HepG2 (cell line): ENCODE measurements around the gene C20orf204. TPM values are rescaled to one million over a fixed set of nuclear protein-coding genes. Genes with fewer than 3 reads are reported as not detected.

Experiments
- CREM ChIP-seq, 2 experiments: sonication (generic) in 1 of 2; formaldehyde crosslinking in 1 of 2; IDR thresholded peaks; 2 replicates each; pipeline versions ENCODE4 v1.4.0 to v1.6.1; 2016 to 2020; ENCODE audit warnings: antibody characterized with exemption in 1 of 2, mild to moderate bottlenecking in 1 of 2, missing genetic modification reagents in 1 of 2
- KIAA2018 ChIP-seq: sonication (generic); formaldehyde crosslinking; IDR thresholded peaks from 2 replicates; pipeline ENCODE4 v1.5.0; 2020; ENCODE audit warnings: mild to moderate bottlenecking, missing genetic modification reagents, borderline replicate concordance
- WIZ ChIP-seq: sonication (generic); formaldehyde crosslinking; IDR thresholded peaks from 2 replicates; pipeline ENCODE4 v1.5.1; 2020; ENCODE audit warnings: mild to moderate bottlenecking, missing genetic modification reagents
- ZNF883 ChIP-seq: sonication (generic); formaldehyde crosslinking; IDR thresholded peaks from 2 replicates; pipeline ENCODE4 v1.5.1; 2020; ENCODE audit warnings: mild to moderate bottlenecking, missing genetic modification reagents; ENCODE audit errors: not compliant biosample characterization
- polyA plus RNA-seq, 8 experiments: library from polyadenylated mRNA; depleted of rRNA in 3 of 8; stranded (reverse) in 7 of 8; unstranded in 1 of 8; fragments of >200 nt; fragmentation: Illumina TruSeq in 4 of 8; extraction: Trizol in 4 of 8; gene quantifications; 2 replicates each; pipeline versions ENCODE4 v1.2.1 to v1.2.3, GENCODE V29; 2011 to 2016; ENCODE audit warnings: low read depth in 4 of 8, missing spikeins in 1 of 8, mixed read lengths in 1 of 8; ENCODE audit not compliant: insufficient read depth in 1 of 8
- total RNA-seq, 5 experiments: library from RNA; depleted of rRNA; stranded (reverse); fragments of >200 nt; fragmentation: Illumina TruSeq; extraction: Trizol; gene quantifications; 2 replicates each; pipeline ENCODE4 v1.2.3, GENCODE V29; 2016; ENCODE audit warnings: low read depth in 1 of 5
- TF ChIP-seq, protein P1 (sequence below): IDR thresholded peaks from 2 replicates; pipeline ENCODE4 v1.6.1; 2016; ENCODE audit warnings: low read depth

Gene C20orf204
- total and polyA plus RNA-seq, 2 of the 13 experiments (the other 11 are each of a cell fraction or from before 2014, with no cell fraction given): 22.1 to 80.0 TPM

DNA sequence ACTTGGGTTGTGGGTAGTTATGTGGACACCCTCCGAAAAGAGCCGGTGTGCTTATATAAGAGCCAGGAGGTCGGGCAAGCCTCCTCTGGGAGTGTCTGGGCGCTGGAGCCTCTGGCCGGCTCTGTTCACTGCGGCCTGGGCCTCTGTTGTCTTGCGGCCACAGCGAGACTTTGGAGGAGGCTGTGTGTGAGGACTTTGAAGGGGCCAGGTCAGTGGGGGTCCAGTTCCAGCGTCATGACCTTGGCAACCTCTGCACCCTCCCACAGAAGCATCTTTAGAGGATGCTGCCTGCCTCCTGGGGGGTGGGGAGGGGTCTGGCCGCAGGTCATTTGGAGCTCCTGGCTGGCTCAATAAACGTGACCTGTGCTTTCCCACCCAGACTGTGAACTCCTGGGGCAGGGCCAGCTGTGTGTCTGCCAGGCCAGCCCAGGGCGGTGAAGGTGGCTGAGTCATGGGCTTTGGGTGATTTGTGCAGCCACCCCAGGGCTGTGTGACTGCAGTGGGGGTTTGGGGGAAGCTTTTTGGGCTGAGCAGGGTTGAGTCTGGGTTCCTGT, 28.2 kb downstream of the C20orf204 start (continued):
- TF ChIP-seq KIAA2018 (0 out of 2 replicates have a peak, but pooled peaks have one; percentile 53), WIZ (CRISPR knock-in tag) (peak; percentile 64; the same call in 1 of the 2 replicates), ZNF883 (CRISPR knock-in tag) (no peak), CREM (IDR thresholded peaks at IDR 0.05) (peak; percentile 3; the same call in 1 of the 2 replicates), CREM (CRISPR knock-in tag; IDR thresholded peaks at IDR 0.05) (no peak)
- TF ChIP-seq, protein P1, sequence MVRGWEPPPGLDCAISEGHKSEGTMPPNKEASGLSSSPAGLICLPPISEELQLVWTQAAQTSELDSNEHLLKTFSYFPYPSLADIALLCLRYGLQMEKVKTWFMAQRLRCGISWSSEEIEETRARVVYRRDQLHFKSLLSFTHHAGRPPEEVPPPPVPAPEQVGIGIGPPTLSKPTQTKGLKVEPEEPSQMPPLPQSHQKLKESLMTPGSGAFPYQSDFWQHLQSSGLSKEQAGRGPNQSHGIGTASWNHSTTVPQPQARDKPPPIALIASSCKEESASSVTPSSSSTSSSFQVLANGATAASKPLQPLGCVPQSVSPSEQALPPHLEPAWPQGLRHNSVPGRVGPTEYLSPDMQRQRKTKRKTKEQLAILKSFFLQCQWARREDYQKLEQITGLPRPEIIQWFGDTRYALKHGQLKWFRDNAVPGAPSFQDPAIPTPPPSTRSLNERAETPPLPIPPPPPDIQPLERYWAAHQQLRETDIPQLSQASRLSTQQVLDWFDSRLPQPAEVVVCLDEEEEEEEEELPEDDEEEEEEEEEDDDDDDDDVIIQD (CRISPR knock-in tag): peak; percentile 4; the same call in 1 of the 2 replicates
